GM18508 (cell line): Measurements from ENCODE around the gene PTMS.

ENCODE experiments used
- ATAC-seq: cut with Tn5 transposase; IDR thresholded peaks from one replicate; pipeline ENCODE4 v1.9.1; 2021; ENCODE audit warnings: moderate number of reproducible peaks; ENCODE audit not compliant: insufficient read depth, unreplicated experiment

Gene PTMS

GRCh38 chr12:6819106-6820030 is 53.2 kb downstream of the PTMS start:
- ATAC-seq: no peak

GRCh38 chr12:6820166-6820565 is 54.0 kb downstream of the PTMS start:
- no peak for ATAC-seq
